ENCODE measurements around the gene GPR139.

Gene GPR139

GRCh38 chr16:20073203-20074098 is at the start of gene GPR139:
GPR139 (minus strand) TSS chr16:20073890; CDS start chr16:20073616, 274 bp downstream.
- no peak within 1 kb of the TSS for H3K4me3 ChIP-seq (ENCODE audit: low read length)
- no peak for DNase-seq (ENCODE audit: low read depth)
- TF ChIP-seq CTCF (conservative IDR thresholded peaks at IDR 0.05; ENCODE audit: low read depth, low read length): no peak

- no peak for TF ChIP-seq CTCF (conservative IDR thresholded peaks at IDR 0.05; ENCODE audit: low read depth, low read length)
- no peak for DNase-seq (ENCODE audit: low read depth)
- H3K4me3 ChIP-seq (ENCODE audit: low read length): no peak overlapping the region
Measured at GRCh38 chr16:20122011-20122410, 48.3 kb upstream of the GPR139 start.

GRCh38 chr16:20114356-20114755 is 40.7 kb upstream of the GPR139 start:
- TF ChIP-seq CTCF (conservative IDR thresholded peaks at IDR 0.05; ENCODE audit: low read depth, low read length): no peak
- no peak overlapping the region for H3K4me3 ChIP-seq (ENCODE audit: low read length)
- DNase-seq (ENCODE audit: low read depth): peak; percentile 5

- TF ChIP-seq CTCF (conservative IDR thresholded peaks at IDR 0.05; ENCODE audit: low read depth, low read length): no peak
- DNase-seq (ENCODE audit: low read depth): no peak
- no peak overlapping the region for H3K4me3 ChIP-seq (ENCODE audit: low read length)
Measured at GRCh38 chr16:20111143-20111542, 37.5 kb upstream of the GPR139 start.

GRCh38 chr16:20107083-20107482 is 33.4 kb upstream of the GPR139 start:
- no peak for DNase-seq (ENCODE audit: low read depth)
- H3K4me3 ChIP-seq (ENCODE audit: low read length): no peak overlapping the region
- TF ChIP-seq CTCF (conservative IDR thresholded peaks at IDR 0.05; ENCODE audit: low read depth, low read length): no peak

- H3K4me3 ChIP-seq (ENCODE audit: low read length): no peak overlapping the region
- no peak for DNase-seq (ENCODE audit: low read depth)
- no peak for TF ChIP-seq CTCF (conservative IDR thresholded peaks at IDR 0.05; ENCODE audit: low read depth, low read length)
Measured at GRCh38 chr16:20104563-20105183, 31.0 kb upstream of the GPR139 start.
